Vagina (tissue), 2 donors: ENCODE data around the gene CRTC1. TPM values are rescaled to one million over a fixed set of nuclear protein-coding genes. Genes with fewer than 3 reads are reported as not detected.

Source experiments
- DNase-seq, 2 donors: peaks; one replicate each; pipeline ENCODE4 v3.0.0-alpha.2; 2017; ENCODE audit errors: extremely low spot score in 2 of 2
- H3K27ac ChIP-seq: fragments of 200-600 bp; sonication (generic); one replicate; pipeline ENCODE4 v1.5.1; 2019
- H3K27me3 ChIP-seq: fragments of 200-600 bp; sonication (generic); one replicate; pipeline ENCODE4 v1.5.1; 2019
- H3K36me3 ChIP-seq, 2 donors: fragments of 200-600 bp; sonication (generic); one replicate each; pipeline ENCODE4 v1.5.1; 2017 to 2019
- H3K4me1 ChIP-seq: fragments of 200-600 bp; sonication (generic); one replicate; pipeline ENCODE4 v1.5.1; 2019
- H3K4me3 ChIP-seq, 2 donors: fragments of 200-600 bp; sonication (generic); 1 replicate in 1 of 2; 2 replicates in 1 of 2; pipeline ENCODE4 v1.5.1; 2016 to 2019
- H3K9me3 ChIP-seq: fragments of 200-600 bp; sonication (generic); one replicate; pipeline ENCODE4 v1.5.1; 2019
- CTCF ChIP-seq, 3 experiments: fragments of 450-650 bp in 2 of 3; fragments of 200-600 bp in 1 of 3; sonication (generic) in 1 of 3; IDR thresholded peaks; one replicate each; pipeline ENCODE4 v1.5.1; 2017 to 2019; ENCODE audit warnings: antibody characterized with exemption in 3 of 3, mild to moderate bottlenecking in 2 of 3, moderate library complexity in 2 of 3
- POLR2A ChIP-seq, 2 donors: fragments of 450-650 bp; IDR thresholded peaks; one replicate each; pipeline ENCODE4 v1.6.1; 2017; ENCODE audit warnings: antibody characterized with exemption in 2 of 2, mild to moderate bottlenecking in 2 of 2, moderate library complexity in 2 of 2
- POLR2AphosphoS5 ChIP-seq, 2 donors: sonication (generic); formaldehyde crosslinking; IDR thresholded peaks; one replicate each; pipeline ENCODE4 v1.9.0; 2017; ENCODE audit warnings: antibody characterized with exemption in 2 of 2, mild to moderate bottlenecking in 2 of 2, low read depth in 1 of 2; ENCODE audit not compliant: insufficient read depth in 1 of 2
- intact Hi-C: fragments of 100-400 bp; cut with DNase I; formaldehyde crosslinking; loops from one replicate; pipeline ENCODE4 v1.15.1; 2023
- total RNA-seq: library from RNA; depleted of rRNA; stranded (reverse); fragments of >200 nt; gene quantifications from one replicate; pipeline ENCODE4 v1.2.3, GENCODE V29; 2016

The CRTC1 gene
- total RNA-seq, 1 donor from 2014 or later, result 7.4 TPM

- no peak overlapping the region for H3K27ac ChIP-seq
- H3K4me1 ChIP-seq, result no peaks in the 10 kb centered on the region
- H3K36me3 ChIP-seq, result no peaks in the 10 kb centered on the region
- H3K9me3 ChIP-seq, result no peaks in the 10 kb centered on the region
- H3K4me3 ChIP-seq, result no peak overlapping the region
- intact Hi-C loops, result no loop called here
- TF ChIP-seq POLR2AphosphoS5 (IDR thresholded peaks at IDR 0.05; ENCODE audit: insufficient read depth in 1 of 2, low read depth in 1 of 2), result no peak
- TF ChIP-seq CTCF (IDR thresholded peaks at IDR 0.05), result no peak
- TF ChIP-seq POLR2A (IDR thresholded peaks at IDR 0.05), result no peak
- no peak for DNase-seq
- no peaks in the 10 kb centered on the region for H3K27me3 ChIP-seq
Observed at GRCh38 chr19:18717601-18718000, 34.1 kb downstream of the CRTC1 start.

GRCh38 chr19:18718015-18718526 is 34.6 kb downstream of the CRTC1 start:
- no peaks in the 10 kb centered on the region for H3K4me1 ChIP-seq
- no peak overlapping the region for H3K4me3 ChIP-seq
- intact Hi-C loops, result no loop called here
- H3K27ac ChIP-seq, result no peak overlapping the region
- H3K9me3 ChIP-seq, result no peaks in the 10 kb centered on the region
- DNase-seq, result no peak
- no peak for TF ChIP-seq POLR2AphosphoS5 (IDR thresholded peaks at IDR 0.05; ENCODE audit: insufficient read depth in 1 of 2, low read depth in 1 of 2)
- H3K36me3 ChIP-seq, result no peaks in the 10 kb centered on the region
- no peaks in the 10 kb centered on the region for H3K27me3 ChIP-seq

- Histone ChIP-seq H3K36me3 (no peaks in the 10 kb centered on the region), H3K4me1 (no peaks in the 10 kb centered on the region), H3K4me3 (no peak overlapping the region), H3K27me3 (no peaks in the 10 kb centered on the region), H3K27ac (no peak overlapping the region), H3K9me3 (no peaks in the 10 kb centered on the region)
- TF ChIP-seq POLR2AphosphoS5 (IDR thresholded peaks at IDR 0.05; ENCODE audit: insufficient read depth in 1 of 2, low read depth in 1 of 2) (no peak), POLR2A (IDR thresholded peaks at IDR 0.05) (no peak), CTCF (IDR thresholded peaks at IDR 0.05) (no peak)
- intact Hi-C loops, result no loop called here
- DNase-seq, result no peak
Observed at GRCh38 chr19:18718846-18719458, 35.5 kb downstream of the CRTC1 start.

GRCh38 chr19:18719541-18719940 is 36.1 kb downstream of the CRTC1 start:
- intact Hi-C loops, result no loop called here
- no peak for DNase-seq
- TF ChIP-seq POLR2A (IDR thresholded peaks at IDR 0.05), result no peak
- no peak for TF ChIP-seq POLR2AphosphoS5 (IDR thresholded peaks at IDR 0.05; ENCODE audit: insufficient read depth in 1 of 2, low read depth in 1 of 2)
- no peak for TF ChIP-seq CTCF (IDR thresholded peaks at IDR 0.05)
- Histone ChIP-seq H3K4me1 (no peaks in the 10 kb centered on the region), H3K4me3 (no peak overlapping the region), H3K9me3 (no peaks in the 10 kb centered on the region), H3K27ac (no peak overlapping the region), H3K27me3 (no peaks in the 10 kb centered on the region), H3K36me3 (no peaks in the 10 kb centered on the region)

- intact Hi-C loops, result no loop called here
- no peak for TF ChIP-seq POLR2AphosphoS5 (IDR thresholded peaks at IDR 0.05; ENCODE audit: insufficient read depth in 1 of 2, low read depth in 1 of 2)
- TF ChIP-seq POLR2A (IDR thresholded peaks at IDR 0.05), result no peak
- no peak for TF ChIP-seq CTCF (IDR thresholded peaks at IDR 0.05)
- H3K27ac ChIP-seq, result no peak overlapping the region
- H3K4me3 ChIP-seq, result no peak overlapping the region
- DNase-seq, result no peak
- H3K4me1 ChIP-seq, result no peaks in the 10 kb centered on the region
- no peaks in the 10 kb centered on the region for H3K9me3 ChIP-seq
- H3K27me3 ChIP-seq, result no peaks in the 10 kb centered on the region
- H3K36me3 ChIP-seq, result no peaks in the 10 kb centered on the region
Observed at GRCh38 chr19:18723871-18724377, 40.4 kb downstream of the CRTC1 start.
